SK-N-SH (cell line): ENCODE results near the gene KRTAP4-4. TPM values are rescaled to one million over a fixed set of nuclear protein-coding genes. Genes with fewer than 3 reads are reported as not detected.
"Not testable (repeated sequence)": the region's sequence is repeated elsewhere in the genome, so short reads cannot be mapped to it uniquely, and the experiment has no call there.

Experiments used
- CTCF ChIA-PET: fragments of 300-600, 350-600 bp; formaldehyde crosslinking; extraction: SDS; loops from one replicate; lab custom pipeline; 2021; lab: Yijun Ruan, JAX
- POLR2A ChIA-PET: fragments of 350-600 bp; sonication (Branson Sonifier 250); formaldehyde crosslinking; extraction: SDS; loops from one replicate; lab custom pipeline; 2020; ENCODE audit warnings: antibody characterized with exemption, inconsistent platforms; lab: Yijun Ruan, JAX
- DNase-seq: peaks from one replicate; pipeline ENCODE4 v3.0.0; 2012
- H2AFZ ChIP-seq: fragments of 200-600 bp; sonication (generic); 2 replicates; pipeline ENCODE4 v1.8.1; 2016; ENCODE audit warnings: antibody characterized with exemption, mild to moderate bottlenecking, low read depth
- H3F3A ChIP-seq: fragments of 200-600 bp; sonication (generic); replicated peaks from 2 replicates; pipeline ENCODE3; 2016; ENCODE audit warnings: antibody characterized with exemption, mild to moderate bottlenecking; ENCODE audit not compliant: insufficient read depth
- H3K27ac ChIP-seq, 2 experiments: fragments of 200-500 bp in 1 of 2; fragments of 200-600 bp in 1 of 2; sonication (Bioruptor generic) in 1 of 2; sonication (generic), shearing (Covaris generic) in 1 of 2; 2 replicates each; pipeline versions ENCODE4 v1.5.1 to v1.6.1; 2014 to 2016; ENCODE audit warnings: low read depth in 2 of 2, inconsistent platforms in 1 of 2, low read length in 1 of 2, mild to moderate bottlenecking in 1 of 2, mixed read lengths in 1 of 2
- H3K27me3 ChIP-seq: fragments of 200-600 bp; sonication (generic), shearing (Covaris generic); 2 replicates; pipeline ENCODE4 v1.6.1; 2016; ENCODE audit warnings: mixed run types; ENCODE audit not compliant: insufficient read depth
- H3K36me3 ChIP-seq, 2 experiments: fragments of 200-500 bp in 1 of 2; fragments of 200-600 bp in 1 of 2; sonication (Bioruptor generic) in 1 of 2; sonication (generic) in 1 of 2; replicated peaks in 1 of 2; 2 replicates each; pipeline versions ENCODE3 to v1.5.1; 2014 to 2016; ENCODE audit warnings: low read length in 1 of 2, mild to moderate bottlenecking in 1 of 2; ENCODE audit not compliant: insufficient read depth in 2 of 2, control insufficient read depth in 1 of 2
- H3K4me1 ChIP-seq, 2 experiments: fragments of 200-500 bp in 1 of 2; fragments of 200-600 bp in 1 of 2; sonication (Bioruptor generic) in 1 of 2; sonication (generic), shearing (Covaris generic) in 1 of 2; 2 replicates each; pipeline versions ENCODE4 v1.5.1 to v1.6.1; 2014 to 2016; ENCODE audit warnings: low read depth in 1 of 2, low read length in 1 of 2, mixed run types in 1 of 2; ENCODE audit not compliant: insufficient read depth in 2 of 2, control insufficient read depth in 1 of 2
- H3K4me2 ChIP-seq: fragments of 200-600 bp; sonication (generic), shearing (Covaris generic); 2 replicates; pipeline ENCODE4 v1.6.1; 2017; ENCODE audit warnings: mixed run types
- H3K4me3 ChIP-seq, 2 experiments: fragments of 200-500 bp in 1 of 2; fragments of 200-600 bp in 1 of 2; sonication (Bioruptor generic) in 1 of 2; sonication (generic), shearing (Covaris generic) in 1 of 2; 2 replicates each; pipeline versions ENCODE4 v1.5.1 to v1.8.1; 2014 to 2016; ENCODE audit warnings: low read depth in 2 of 2, inconsistent platforms in 1 of 2, low read length in 1 of 2, mild to moderate bottlenecking in 1 of 2, mixed read lengths in 1 of 2, moderate library complexity in 1 of 2
- H3K79me2 ChIP-seq: fragments of 200-600 bp; sonication (generic); 2 replicates; pipeline ENCODE4 v1.8.1; 2017; ENCODE audit warnings: mild to moderate bottlenecking; ENCODE audit not compliant: insufficient read depth
- H3K9ac ChIP-seq: fragments of 200-600 bp; sonication (generic); 2 replicates; pipeline ENCODE4 v1.6.1; 2017; ENCODE audit warnings: mixed run types
- H3K9me2 ChIP-seq: fragments of 200-600 bp; sonication (generic); 2 replicates; pipeline ENCODE4 v1.6.1; 2017; ENCODE audit warnings: mixed run types
- H3K9me3 ChIP-seq: fragments of 200-600 bp; sonication (generic); 2 replicates; pipeline ENCODE4 v1.6.1; 2017; ENCODE audit warnings: mixed run types, mild to moderate bottlenecking, moderate library complexity
- H4K20me1 ChIP-seq: fragments of 200-600 bp; sonication (generic); 2 replicates; pipeline ENCODE4 v1.6.1; 2017; ENCODE audit warnings: mild to moderate bottlenecking, mixed run types; ENCODE audit not compliant: insufficient read depth
- CTCF ChIP-seq: fragments of 200-600 bp; sonication (generic); IDR thresholded peaks from 2 replicates; pipeline ENCODE4 v1.6.1; 2017; ENCODE audit warnings: antibody characterized with exemption, mild to moderate bottlenecking, moderate library complexity
- ELF1 ChIP-seq: IDR thresholded peaks from 2 replicates; pipeline ENCODE4 v1.4.0; 2012
- EP300 ChIP-seq, 2 experiments: IDR thresholded peaks; 2 replicates each; pipeline versions ENCODE4 v1.4.0 to v1.6.1; 2012; ENCODE audit warnings: borderline replicate concordance in 1 of 2, low read depth in 1 of 2, low read length in 1 of 2
- EZH2phosphoT487 ChIP-seq: fragments of 200-600 bp; sonication (generic); IDR thresholded peaks from 2 replicates; pipeline ENCODE4 v1.6.1; 2017; ENCODE audit warnings: low read depth, mixed run types, mild to moderate bottlenecking, antibody characterized with exemption, moderate library complexity, borderline replicate concordance
- FOSL2 ChIP-seq: IDR thresholded peaks from 2 replicates; pipeline ENCODE4 v1.4.0; 2012; ENCODE audit warnings: low read depth, mild to moderate bottlenecking, moderate library complexity, borderline replicate concordance
- GABPA ChIP-seq: IDR thresholded peaks from 2 replicates; pipeline ENCODE4 v1.4.0; 2012; ENCODE audit warnings: low read depth, mild to moderate bottlenecking
- MAX ChIP-seq: IDR thresholded peaks from 2 replicates; pipeline ENCODE4 v1.4.0; 2012; ENCODE audit warnings: low read depth
- MEF2A ChIP-seq: IDR thresholded peaks from 2 replicates; pipeline ENCODE4 v1.4.0; 2012; ENCODE audit warnings: low read depth, borderline replicate concordance
- NFIC ChIP-seq: IDR thresholded peaks from 2 replicates; pipeline ENCODE4 v1.4.0; 2012; ENCODE audit warnings: borderline replicate concordance
- RCOR1 ChIP-seq: fragments of 150-350 bp; IDR thresholded peaks from 2 replicates; pipeline ENCODE4 v1.6.1; 2017; ENCODE audit warnings: antibody characterized with exemption, low read length
- REST ChIP-seq: IDR thresholded peaks from 2 replicates; pipeline ENCODE4 v1.6.1; 2012; ENCODE audit warnings: mild to moderate bottlenecking, low read depth, low read length, moderate library complexity
- RFX5 ChIP-seq: IDR thresholded peaks from 2 replicates; pipeline ENCODE4 v1.6.1; 2012; ENCODE audit warnings: mild to moderate bottlenecking, improper control_type of control experiment, low read length
- SIN3A ChIP-seq: IDR thresholded peaks from 2 replicates; pipeline ENCODE4 v1.6.1; 2012; ENCODE audit warnings: low read depth, mild to moderate bottlenecking, low read length, moderate library complexity, borderline replicate concordance
- TAF1 ChIP-seq: IDR thresholded peaks from 2 replicates; pipeline ENCODE4 v1.6.1; 2012; ENCODE audit warnings: low read depth, mild to moderate bottlenecking, low read length, moderate library complexity, borderline replicate concordance
- TCF12 ChIP-seq: IDR thresholded peaks from 2 replicates; pipeline ENCODE4 v1.4.0; 2012
- TEAD4 ChIP-seq: IDR thresholded peaks from 2 replicates; pipeline ENCODE4 v1.4.0; 2012; ENCODE audit warnings: mild to moderate bottlenecking, borderline replicate concordance; ENCODE audit not compliant: insufficient read depth
- USF2 ChIP-seq: fragments of 150-350 bp; IDR thresholded peaks from 2 replicates; pipeline ENCODE4 v1.6.1; 2017; ENCODE audit warnings: antibody characterized with exemption, low read length, low read depth, borderline replicate concordance
- WGBS: methylation state at CpG from one replicate; pipeline ENCODE4 v1.1.6; 2017; ENCODE audit warnings: low lambda C conversion rate; 5-methylcytosine and 5-hydroxymethylcytosine counted together
- polyA plus RNA-seq, 3 experiments: library from polyadenylated mRNA; depleted of rRNA; stranded (reverse); fragments of >200 nt; gene quantifications; 2 replicates each; pipeline ENCODE4 v1.2.3, GENCODE V29; 2012

The KRTAP4-4 gene
- polyA plus RNA-seq, 1 of the 3 experiments (the other 2 are of a cell fraction) = not detected

- H3K27ac ChIP-seq = no peak overlapping the region
- H3K4me1 ChIP-seq = no peaks in the 10 kb centered on the region
- H3K4me3 ChIP-seq = no peak overlapping the region
- H3K79me2 ChIP-seq = no peaks in the 10 kb centered on the region
- WGBS = 15% methylated on average over 4 of the region's 4 CpGs
- H3K9me2 ChIP-seq = no peaks in the 10 kb centered on the region
- TF ChIP-seq EZH2phosphoT487 = no peak
- TF ChIP-seq FOSL2 = no peak
- TF ChIP-seq MEF2A = no peak
- no peak for TF ChIP-seq RCOR1
- no peak for TF ChIP-seq NFIC
- TF ChIP-seq TAF1 = no peak
- TF ChIP-seq MAX = no peak
- TF ChIP-seq EP300 (IDR thresholded peaks at IDR 0.05; ENCODE audit: borderline replicate concordance in 1 of 2, low read depth in 1 of 2, low read length in 1 of 2) = no peak
- no peak for TF ChIP-seq ELF1
- no peak for TF ChIP-seq CTCF
- no peak for TF ChIP-seq GABPA
- no peak for TF ChIP-seq RFX5
- no peak for TF ChIP-seq TEAD4
- TF ChIP-seq TCF12 = no peak
- TF ChIP-seq SIN3A = no peak
- no peak overlapping the region for H3K4me2 ChIP-seq
- no peak overlapping the region for H3K9ac ChIP-seq
- H4K20me1 ChIP-seq = no peaks in the 10 kb centered on the region
- DNase-seq = no peak
- no peak overlapping the region for H2AFZ ChIP-seq
- H3K27me3 ChIP-seq = 0 out of 2 replicates have a peak, but pooled peaks cover 4% of the 10 kb centered on the region
- no peaks in the 10 kb centered on the region for H3K9me3 ChIP-seq
- ChIA-PET POLR2A (no interaction called here), CTCF (no interaction called here)
- no peaks in the 10 kb centered on the region for H3K36me3 ChIP-seq
- H3F3A ChIP-seq = no peaks in the 10 kb centered on the region
Observed at GRCh38 chr17:41150026-41150425, 10.5 kb downstream of the KRTAP4-4 start.

GRCh38 chr17:41149652-41149985 is 10.9 kb downstream of the KRTAP4-4 start, which contains the start of gene KRTAP4-5:
Gene KRTAP4-5, minus strand, starts transcription at chr17:41149825. Its CDS starts 58 bp downstream, at chr17:41149767.
- Histone ChIP-seq H3K4me2 (no peak within 1 kb of the TSS), H3K36me3 (no peaks in the 10 kb centered on the region), H3K4me1 (no peaks in the 10 kb centered on the region), H3K9me2 (no peaks in the 10 kb centered on the region), H3K79me2 (no peaks in the 10 kb centered on the region), H3K9me3 (no peaks in the 10 kb centered on the region), H4K20me1 (no peaks in the 10 kb centered on the region)
- CTCF ChIA-PET = no interaction called here
- 0% methylated on average over 1 of the region's 2 CpGs for WGBS
- DNase-seq = no peak
- TF ChIP-seq USF2 (no peak), REST (peak; percentile 45; the same call in 1 of the 2 replicates)
- TF ChIP-seq, all 33 proteins: peak for 1
- Histone ChIP-seq H3K4me3 (no peak within 1 kb of the TSS), H3F3A (no peaks in the 10 kb centered on the region), H3K9ac (no peak within 1 kb of the TSS), H3K27ac (no peak within 1 kb of the TSS), H3K27me3 (0 out of 2 replicates have a peak, but pooled peaks cover 4% of the 10 kb centered on the region), H2AFZ (no peak within 1 kb of the TSS)
- POLR2A ChIA-PET = no interaction called here

GRCh38 chr17:41148971-41149651 is 11.4 kb downstream of the KRTAP4-4 start:
- H3K4me3 ChIP-seq, H3K9me2 ChIP-seq, H3K9me3 ChIP-seq, H3K36me3 ChIP-seq, H3F3A ChIP-seq, H3K79me2 ChIP-seq, H3K9ac ChIP-seq, CTCF ChIA-PET, H4K20me1 ChIP-seq, POLR2A ChIA-PET, H3K27ac ChIP-seq, H3K4me1 ChIP-seq, H3K27me3 ChIP-seq, DNase-seq, H2AFZ ChIP-seq, H3K4me2 ChIP-seq: not testable (repeated sequence)
- 6% methylated on average over 7 of the region's 10 CpGs for WGBS
